ENCODE results near the gene SMYD5. TPM values are rescaled to one million over a fixed set of nuclear protein-coding genes. Genes with fewer than 3 reads are reported as not detected.

SMYD5 gene
- total RNA-seq, 3 donors from 2014 or later: 14.1 to 21.6 (median 18.3) TPM

DNA sequence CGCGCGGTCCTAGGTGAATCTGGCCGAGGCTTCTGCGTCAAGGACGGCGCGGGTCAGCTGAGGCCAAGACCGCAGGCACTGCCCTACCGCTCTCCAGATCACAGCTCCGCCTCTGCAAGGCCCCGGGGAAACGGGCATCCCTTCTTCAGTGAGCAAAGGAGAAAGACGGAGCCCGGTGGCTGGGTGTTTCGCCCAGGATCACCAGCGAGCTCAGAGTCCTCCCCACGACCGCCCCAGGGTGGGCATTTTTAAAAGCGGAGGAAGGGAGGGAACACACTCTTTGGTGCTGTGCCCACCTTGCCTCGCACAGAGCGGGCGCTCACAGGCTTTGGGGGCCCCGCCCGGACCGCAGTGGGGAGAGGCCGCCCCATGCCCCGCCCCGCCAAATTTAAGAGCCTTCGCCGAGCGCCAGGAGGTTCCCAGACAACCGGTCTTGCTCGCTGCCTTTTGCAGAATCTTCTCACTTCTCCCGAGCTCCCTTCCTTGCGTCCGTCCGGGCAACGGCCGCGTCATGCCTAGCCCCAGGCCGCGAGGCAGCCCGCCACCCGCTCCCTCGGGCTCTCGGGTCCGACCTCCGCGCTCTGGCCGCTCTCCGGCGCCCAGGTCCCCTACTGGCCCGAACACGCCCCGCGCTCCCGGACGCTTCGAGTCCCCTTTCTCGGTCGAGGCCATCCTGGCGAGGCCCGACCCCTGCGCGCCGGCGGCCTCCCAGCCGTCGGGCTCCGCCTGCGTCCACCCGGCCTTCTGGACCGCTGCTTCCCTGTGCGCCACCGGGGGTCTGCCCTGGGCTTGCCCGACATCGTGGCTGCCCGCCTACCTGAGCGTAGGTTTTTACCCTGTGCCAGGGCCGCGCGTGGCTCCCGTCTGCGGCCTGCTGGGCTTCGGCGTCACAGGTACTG lies 11.6 kb upstream of the SMYD5 start, which contains the start of gene NOTO:
NOTO (plus strand) TSS at position 419 of the 899 bp plus-strand sequence; CDS start at position 512, 93 bp downstream.
- Histone ChIP-seq H3K27me3 (peaks cover 4 to 57% of the 10 kb centered on the region in 2 donors), H3K36me3 (no peaks in the 10 kb centered on the region), H3K4me3 (peak within 1 kb of the TSS; percentile 14 to 55 (median 35)), H3K27ac (no peak within 1 kb of the TSS), H3K9me3 (no peaks in the 10 kb centered on the region), H3K4me1 (peaks cover 0 to 7% of the 10 kb centered on the region in 2 donors)
- DNase-seq (ENCODE audit: low spot score in 2 of 2): no peak
- TF ChIP-seq, protein P1, sequence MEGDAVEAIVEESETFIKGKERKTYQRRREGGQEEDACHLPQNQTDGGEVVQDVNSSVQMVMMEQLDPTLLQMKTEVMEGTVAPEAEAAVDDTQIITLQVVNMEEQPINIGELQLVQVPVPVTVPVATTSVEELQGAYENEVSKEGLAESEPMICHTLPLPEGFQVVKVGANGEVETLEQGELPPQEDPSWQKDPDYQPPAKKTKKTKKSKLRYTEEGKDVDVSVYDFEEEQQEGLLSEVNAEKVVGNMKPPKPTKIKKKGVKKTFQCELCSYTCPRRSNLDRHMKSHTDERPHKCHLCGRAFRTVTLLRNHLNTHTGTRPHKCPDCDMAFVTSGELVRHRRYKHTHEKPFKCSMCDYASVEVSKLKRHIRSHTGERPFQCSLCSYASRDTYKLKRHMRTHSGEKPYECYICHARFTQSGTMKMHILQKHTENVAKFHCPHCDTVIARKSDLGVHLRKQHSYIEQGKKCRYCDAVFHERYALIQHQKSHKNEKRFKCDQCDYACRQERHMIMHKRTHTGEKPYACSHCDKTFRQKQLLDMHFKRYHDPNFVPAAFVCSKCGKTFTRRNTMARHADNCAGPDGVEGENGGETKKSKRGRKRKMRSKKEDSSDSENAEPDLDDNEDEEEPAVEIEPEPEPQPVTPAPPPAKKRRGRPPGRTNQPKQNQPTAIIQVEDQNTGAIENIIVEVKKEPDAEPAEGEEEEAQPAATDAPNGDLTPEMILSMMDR (IDR thresholded peaks at IDR 0.05): no peak
- TF ChIP-seq POLR2AphosphoS5 (IDR thresholded peaks at IDR 0.05) (no peak), POLR2A (IDR thresholded peaks at IDR 0.05) (no peak)
- intact Hi-C loops (cut with DNase I; ENCODE audit: low total_unique reads): no loop called here

DNA sequence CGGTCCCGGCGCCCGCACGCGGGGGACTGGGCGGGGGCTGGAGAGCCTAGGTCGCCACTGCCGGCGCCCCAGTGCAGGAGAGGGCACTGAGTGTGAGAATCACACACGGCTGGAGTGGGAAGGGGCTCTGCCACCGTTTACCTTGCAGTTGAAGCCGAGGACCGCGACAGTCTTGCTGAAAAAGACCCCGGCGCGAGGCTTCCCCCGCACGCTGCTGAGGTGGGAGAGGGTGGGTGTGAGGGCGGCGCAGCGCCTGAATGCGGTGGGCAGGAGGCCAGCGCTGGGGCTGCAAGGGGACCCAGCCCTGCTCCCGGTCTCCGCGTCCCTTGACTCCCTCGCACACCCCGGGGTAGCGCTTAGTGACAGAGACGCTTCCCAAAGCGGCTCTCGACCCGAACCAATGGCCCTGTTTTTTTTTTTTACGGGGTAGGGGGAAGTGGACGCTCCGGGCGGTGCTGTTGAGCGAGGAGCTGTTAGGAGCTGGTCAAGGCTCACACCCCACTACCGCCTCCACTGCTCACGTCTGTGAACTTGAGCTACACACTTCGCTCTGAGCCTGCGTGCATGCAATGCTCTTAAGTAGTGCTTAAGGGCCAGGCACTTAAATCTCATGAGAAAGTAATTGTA lies 10.9 kb upstream of the SMYD5 start:
- Histone ChIP-seq H3K27me3 (peaks cover 4 to 55% of the 10 kb centered on the region in 2 donors), H3K4me3 (peak overlapping the region; percentile 14 to 55 (median 35)), H3K4me1 (peaks cover 0 to 7% of the 10 kb centered on the region in 2 donors), H3K36me3 (no peaks in the 10 kb centered on the region), H3K27ac (no peak overlapping the region), H3K9me3 (no peaks in the 10 kb centered on the region)
- no peak for TF ChIP-seq POLR2A (IDR thresholded peaks at IDR 0.05)
- TF ChIP-seq, protein P1 (IDR thresholded peaks at IDR 0.05): no peak
- no peak for TF ChIP-seq POLR2AphosphoS5 (IDR thresholded peaks at IDR 0.05)
- intact Hi-C loops (cut with DNase I; ENCODE audit: low total_unique reads): no loop called here
- no peak for DNase-seq (ENCODE audit: low spot score in 2 of 2)

DNA sequence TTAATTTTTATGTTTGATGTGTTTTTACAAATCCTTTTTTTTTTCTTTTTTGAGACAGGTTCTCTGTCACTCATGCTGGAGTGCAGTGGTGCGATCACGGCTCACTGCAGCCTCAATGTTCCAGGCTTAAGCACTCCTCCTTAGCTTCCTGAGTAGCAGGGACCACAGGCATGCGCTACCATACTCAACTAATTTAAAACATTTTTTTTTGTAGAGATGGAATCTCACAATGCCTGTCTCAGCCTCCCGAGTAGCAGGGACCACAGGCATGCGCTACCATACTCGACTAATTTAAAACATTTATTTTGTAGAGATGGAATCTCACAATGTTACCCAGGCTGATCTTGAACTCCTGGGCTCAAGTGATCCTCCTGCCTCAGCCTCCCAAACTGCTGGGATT lies 8.4 kb upstream of the SMYD5 start:
- Histone ChIP-seq H3K4me3 (no peak overlapping the region), H3K27me3 (peaks cover 4 to 42% of the 10 kb centered on the region in 2 donors), H3K9me3 (no peaks in the 10 kb centered on the region), H3K27ac (no peak overlapping the region), H3K4me1 (peaks cover 0 to 7% of the 10 kb centered on the region in 2 donors), H3K36me3 (no peaks in the 10 kb centered on the region)
- no peak for TF ChIP-seq POLR2A (IDR thresholded peaks at IDR 0.05)
- TF ChIP-seq, protein P1 (IDR thresholded peaks at IDR 0.05): no peak
- no peak for TF ChIP-seq POLR2AphosphoS5 (IDR thresholded peaks at IDR 0.05)
- intact Hi-C loops (cut with DNase I; ENCODE audit: low total_unique reads): no loop called here
- no peak for DNase-seq (ENCODE audit: low spot score in 2 of 2)

DNA sequence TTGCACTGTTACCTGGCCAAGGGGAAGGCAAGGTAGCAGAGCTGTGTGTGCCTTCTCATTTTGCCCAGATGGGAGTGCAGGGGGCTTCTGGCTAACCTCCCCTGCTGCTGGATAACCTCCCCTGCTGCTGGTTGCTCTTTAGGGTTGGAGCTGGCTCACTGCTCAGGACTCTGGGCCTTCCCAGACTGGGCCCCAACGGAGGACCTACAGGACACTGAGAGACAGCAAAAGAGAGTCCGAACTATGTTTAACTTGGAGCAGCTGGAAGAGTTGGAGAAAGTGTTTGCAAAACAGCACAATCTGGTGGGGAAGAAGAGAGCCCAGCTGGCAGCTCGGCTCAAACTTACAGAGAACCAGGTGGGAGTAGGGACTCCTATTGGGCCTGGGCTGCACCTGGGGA lies 5.8 kb upstream of the SMYD5 start:
- no peaks in the 10 kb centered on the region for H3K4me1 ChIP-seq
- H3K27me3 ChIP-seq: peaks cover 0 to 16% of the 10 kb centered on the region in 2 donors
- no peaks in the 10 kb centered on the region for H3K36me3 ChIP-seq
- no peak overlapping the region for H3K27ac ChIP-seq
- intact Hi-C loops (cut with DNase I; ENCODE audit: low total_unique reads): no loop called here
- no peaks in the 10 kb centered on the region for H3K9me3 ChIP-seq
- no peak overlapping the region for H3K4me3 ChIP-seq
- DNase-seq (ENCODE audit: low spot score in 2 of 2): no peak
- no peak for TF ChIP-seq POLR2A (IDR thresholded peaks at IDR 0.05)
- TF ChIP-seq POLR2AphosphoS5 (IDR thresholded peaks at IDR 0.05): no peak
- TF ChIP-seq, protein P1 (IDR thresholded peaks at IDR 0.05): no peak

DNA sequence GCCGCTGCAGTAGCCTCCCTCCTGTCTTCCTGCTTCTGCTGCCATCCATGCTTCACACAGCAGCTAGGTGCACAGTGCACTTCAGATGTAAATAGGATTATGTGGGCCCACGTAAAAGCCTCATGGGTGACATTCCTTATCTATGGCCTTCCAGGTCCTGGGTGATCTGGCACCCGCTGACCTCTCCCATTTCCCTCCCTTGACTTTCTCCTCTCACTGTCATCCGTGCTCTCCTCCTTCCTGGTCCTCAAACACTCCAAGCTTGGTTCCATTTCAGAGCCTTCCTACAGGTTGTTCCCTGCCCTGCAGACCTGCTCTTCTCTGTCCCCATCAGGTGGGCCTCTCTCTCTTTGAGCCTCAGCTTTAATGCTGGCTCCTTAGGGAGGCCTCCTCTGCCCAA lies 4.0 kb upstream of the SMYD5 start:
- Histone ChIP-seq H3K4me3 (no peak overlapping the region), H3K9me3 (no peaks in the 10 kb centered on the region), H3K36me3 (no peaks in the 10 kb centered on the region), H3K27ac (no peak overlapping the region), H3K27me3 (peaks cover 0 to 6% of the 10 kb centered on the region in 2 donors), H3K4me1 (no peaks in the 10 kb centered on the region)
- no peak for TF ChIP-seq POLR2AphosphoS5 (IDR thresholded peaks at IDR 0.05)
- TF ChIP-seq POLR2A (IDR thresholded peaks at IDR 0.05): no peak
- TF ChIP-seq, protein P1 (IDR thresholded peaks at IDR 0.05): no peak
- intact Hi-C loops (cut with DNase I; ENCODE audit: low total_unique reads): no loop called here
- no peak for DNase-seq (ENCODE audit: low spot score in 2 of 2)

All from breast epithelium (tissue), 4 donors.